Measurements from ENCODE around the gene CA5A.

Gene CA5A

DNA sequence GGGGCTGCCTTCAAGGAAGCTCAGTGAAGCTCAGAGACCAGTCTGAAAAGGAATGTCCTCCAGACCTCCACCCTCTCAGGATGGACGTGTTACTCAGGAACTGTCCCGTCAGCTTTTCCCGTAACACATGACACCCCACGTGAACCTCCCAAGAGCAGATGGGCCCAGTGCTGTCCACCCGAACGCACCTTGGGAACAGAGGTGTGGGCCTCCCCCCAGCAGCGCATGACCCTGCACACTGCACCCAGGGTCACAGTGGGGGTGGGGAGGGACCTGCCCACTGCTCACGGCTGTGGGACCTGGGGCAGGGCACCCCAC, 88.9 kb downstream of the CA5A start:
- DNase-seq = no peak

DNA sequence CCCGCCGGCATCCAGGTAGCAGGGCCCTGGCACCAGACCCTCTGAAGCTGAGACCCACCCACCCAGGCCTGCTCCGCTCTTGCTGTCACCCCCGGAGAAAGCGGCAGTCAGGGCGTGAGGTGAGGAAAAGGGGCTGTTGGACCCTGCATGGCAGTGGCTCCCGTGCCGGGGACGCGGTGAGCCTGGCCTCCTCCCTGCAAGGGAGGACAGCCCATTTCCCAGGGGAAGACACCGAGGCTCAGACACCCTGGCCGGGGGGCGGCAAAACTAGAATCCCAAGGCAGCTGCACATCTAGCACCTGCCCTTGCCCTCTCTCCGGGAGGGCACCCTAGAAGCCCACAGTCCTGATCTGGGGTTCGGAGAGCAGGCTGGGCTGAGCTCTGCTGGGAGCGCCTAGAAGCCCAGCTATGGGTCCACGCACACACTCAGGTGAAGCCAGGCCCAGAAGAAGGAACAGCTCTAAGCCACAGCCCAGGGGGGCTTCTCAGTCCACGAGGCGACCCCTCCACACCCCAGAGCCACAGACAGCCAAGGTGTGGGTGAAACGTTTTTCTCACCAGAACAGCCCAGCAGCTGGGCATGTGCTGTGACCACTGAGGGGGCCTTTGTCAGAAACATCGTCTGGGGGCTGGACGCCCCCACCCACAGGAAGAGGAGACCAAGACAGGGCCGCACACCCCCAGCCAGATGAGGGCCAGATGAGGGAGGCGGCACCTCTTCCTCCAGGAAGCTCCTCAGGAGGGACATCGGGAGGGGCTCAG, 89.4 kb downstream of the CA5A start:
- DNase-seq = no peak

DNA sequence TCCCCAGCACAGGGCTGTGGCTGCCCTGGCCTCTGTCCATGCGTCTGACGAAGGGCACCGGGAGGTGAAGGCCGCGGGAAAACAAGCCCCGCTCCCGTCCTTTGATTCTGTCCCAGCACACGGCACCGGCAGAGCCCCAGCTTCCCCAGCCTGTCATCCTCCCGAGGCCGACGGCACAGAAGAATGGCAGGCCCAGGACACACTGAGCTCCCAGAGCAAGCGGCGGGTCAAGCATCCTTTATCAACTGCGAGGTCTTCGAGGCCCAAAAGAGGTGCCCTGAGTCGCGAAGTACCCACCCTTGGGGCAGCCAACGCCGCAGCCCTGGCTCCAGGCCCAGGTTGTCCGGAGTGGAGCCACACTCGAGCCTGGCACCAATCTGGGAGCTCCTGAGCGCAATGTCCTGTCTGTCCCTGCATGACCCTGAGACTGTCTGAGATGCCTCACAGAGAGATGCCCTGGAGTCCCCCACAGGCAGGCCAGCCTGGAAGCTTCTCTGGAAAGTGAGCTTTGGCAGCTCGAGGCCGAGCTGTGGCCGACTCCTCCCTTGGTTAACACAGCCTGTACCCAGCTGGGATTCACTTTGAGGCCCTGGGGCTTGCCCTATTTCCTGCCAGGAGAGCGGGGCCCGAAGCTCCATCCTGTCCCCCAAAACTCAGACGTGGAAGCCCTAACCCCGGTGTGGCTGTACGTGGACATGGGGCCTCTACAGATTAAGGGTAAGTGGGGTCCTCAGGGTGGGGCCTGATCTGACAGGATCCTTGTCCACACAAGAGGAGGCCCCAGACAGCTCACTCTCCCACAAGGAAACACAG, 90.3 kb downstream of the CA5A start:
- no peak for DNase-seq

DNA sequence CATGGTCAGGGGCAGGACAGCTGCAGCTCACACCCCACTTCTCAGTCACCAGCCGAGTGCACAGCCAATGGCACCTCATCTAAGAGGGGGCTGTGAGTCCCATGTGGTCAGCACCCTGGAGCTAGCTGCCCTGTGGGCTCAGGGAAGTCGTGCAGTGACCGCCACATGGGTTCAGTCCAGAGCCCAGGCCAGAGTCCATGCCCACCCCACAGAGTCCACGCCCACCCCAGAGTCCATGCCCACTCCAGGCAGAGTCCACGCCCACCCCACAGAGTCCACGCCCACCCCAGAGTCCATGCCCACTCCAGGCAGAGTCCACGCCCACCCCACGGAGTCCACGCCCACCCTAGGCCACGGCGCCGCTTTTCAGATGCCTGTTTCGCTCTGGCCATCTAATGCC, 91.1 kb downstream of the CA5A start:
- no peak for DNase-seq

DNA sequence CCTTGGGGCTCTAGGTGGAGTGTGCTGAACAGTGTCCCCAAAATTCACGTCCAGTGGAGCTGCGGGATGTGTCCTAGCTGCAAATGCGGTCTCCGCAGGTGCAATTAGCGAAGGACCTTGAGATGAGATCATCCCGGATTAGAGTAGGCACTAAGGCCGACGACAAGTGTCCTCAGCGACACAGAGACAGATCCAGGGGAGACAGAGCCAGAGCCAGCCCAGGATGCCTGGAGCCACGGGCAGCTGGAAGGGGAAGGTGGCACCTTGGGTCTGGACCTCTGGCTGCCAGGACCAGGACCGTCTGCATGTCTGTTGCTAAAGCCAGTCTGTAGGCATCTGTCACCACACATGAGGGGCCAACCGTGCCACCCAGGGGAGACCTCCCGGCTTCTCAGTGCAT, 91.5 kb downstream of the CA5A start:
- DNase-seq = no peak

DNA sequence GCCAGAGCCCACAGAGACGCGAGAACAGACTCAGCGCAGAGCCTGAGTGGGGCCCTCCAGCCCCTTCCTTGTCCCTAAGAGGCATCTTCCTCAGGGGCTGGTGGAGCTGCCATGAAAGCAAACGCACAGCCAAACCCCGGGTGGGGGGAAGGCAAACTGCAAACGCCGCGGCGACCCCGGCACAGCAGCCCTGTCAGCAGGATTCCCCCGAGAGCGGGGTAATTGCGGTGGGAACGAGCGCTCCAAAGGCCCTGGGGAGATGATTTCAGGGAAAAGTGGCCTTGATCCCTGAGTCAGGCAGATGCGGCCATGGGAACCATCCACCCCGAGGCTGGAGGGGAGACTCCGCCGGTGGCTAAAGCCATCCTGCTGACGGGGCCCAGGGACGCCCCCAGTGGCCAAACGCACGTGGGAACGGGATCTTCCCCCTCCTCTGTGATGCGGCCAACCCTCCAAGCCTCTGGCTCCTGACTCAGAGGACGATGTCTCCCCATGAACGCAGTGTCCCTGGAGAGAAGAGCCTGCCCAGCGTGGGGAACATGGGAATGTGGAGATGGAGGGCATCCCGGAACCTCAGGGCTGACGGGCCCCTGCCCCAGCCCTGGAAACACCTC, 92.1 kb downstream of the CA5A start:
- no peak for DNase-seq

DNA sequence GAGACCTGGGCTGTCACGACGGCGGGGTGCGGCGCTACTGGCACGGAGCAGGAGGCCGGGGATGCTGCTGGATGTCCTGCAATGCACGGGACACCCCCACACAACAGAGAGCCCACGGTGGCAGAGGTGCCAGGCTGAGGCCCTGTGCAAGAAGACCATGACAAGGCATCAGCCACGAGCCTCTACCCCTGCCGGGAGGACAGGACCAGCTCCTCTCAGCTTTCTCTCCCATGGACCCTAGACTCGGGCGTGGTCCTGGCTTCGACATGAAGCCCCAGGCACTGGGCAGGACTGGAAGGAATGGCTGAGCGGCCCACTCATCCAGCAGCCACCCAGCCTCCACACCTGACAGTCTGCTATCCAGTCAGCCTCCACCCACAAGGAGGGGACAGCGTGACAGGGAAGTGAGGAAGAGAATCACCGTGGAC, 92.6 kb downstream of the CA5A start:
- DNase-seq = no peak

DNA sequence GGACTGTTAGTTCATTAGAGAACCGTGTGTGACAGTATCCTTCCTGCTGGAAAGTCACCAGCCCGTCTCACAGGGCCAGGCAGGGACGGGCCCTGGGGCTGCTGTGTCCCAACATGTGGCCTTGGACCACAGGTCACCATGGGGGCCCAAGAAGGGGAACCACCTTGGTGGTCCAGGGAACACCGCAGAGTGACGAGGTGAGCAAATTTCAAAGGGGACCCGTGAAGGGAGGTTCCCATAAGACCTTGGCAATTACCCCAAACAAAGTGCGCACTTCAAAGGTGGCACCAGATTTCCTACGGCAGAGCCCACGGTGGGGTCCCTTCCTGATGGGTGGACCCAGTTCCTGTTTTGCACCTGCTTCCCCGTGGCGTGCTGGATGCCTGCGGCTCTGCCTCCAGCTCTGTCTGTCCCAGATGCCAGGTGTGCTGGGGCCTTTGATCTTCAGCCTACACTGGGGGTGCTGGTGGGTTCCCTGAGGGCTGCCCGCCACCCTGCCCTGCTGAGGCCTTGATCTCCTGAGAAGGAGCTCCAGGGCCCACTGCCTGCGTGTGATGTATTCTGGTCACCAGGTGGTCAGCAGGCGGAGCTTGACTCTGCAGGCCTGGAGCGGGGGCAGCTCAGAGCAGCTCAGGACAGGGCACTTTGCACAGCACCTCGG, 94.0 kb downstream of the CA5A start:
- DNase-seq = no peak

DNA sequence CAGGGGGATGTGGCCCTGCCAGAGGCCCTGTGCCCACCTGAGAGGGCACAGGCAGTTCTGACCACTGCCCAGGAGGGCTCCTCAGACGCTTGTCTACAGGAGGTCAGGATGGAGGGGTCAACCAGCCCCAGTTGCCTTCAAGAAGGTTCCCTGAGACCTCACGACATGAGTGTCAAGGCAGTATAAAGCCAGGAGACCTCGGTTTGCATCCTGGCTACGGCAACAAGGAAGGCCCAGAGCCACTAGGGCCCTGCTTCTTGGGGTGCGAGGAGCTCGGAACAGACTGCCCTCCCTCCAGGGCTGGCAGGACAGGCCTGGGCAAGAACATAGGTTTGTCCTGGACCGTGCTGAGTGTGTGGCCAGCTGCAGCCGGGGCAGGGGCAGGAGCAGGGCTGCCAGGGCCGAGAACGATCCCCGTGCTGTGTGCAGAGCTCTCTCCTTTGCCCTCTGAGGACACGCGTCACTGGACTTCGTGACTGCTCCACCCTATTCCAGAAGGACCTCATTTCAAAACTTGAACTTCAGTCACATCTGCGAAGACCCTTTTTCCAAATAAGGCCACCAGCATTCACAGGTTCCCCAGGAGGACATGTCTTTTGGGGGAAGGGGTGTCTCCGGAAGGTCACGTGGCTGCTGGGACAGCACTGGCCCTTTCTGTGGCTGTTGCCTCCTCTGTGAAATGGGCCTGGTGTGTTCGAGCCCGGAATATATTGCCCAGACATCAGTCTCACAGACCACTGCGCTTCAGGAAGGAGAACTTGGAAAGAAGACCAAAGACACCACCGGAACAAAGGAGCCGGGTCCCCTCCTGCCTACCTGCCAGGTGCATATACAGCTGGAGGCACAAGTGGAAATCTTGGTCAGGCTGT, 94.8 kb downstream of the CA5A start:
- DNase-seq = no peak

DNA sequence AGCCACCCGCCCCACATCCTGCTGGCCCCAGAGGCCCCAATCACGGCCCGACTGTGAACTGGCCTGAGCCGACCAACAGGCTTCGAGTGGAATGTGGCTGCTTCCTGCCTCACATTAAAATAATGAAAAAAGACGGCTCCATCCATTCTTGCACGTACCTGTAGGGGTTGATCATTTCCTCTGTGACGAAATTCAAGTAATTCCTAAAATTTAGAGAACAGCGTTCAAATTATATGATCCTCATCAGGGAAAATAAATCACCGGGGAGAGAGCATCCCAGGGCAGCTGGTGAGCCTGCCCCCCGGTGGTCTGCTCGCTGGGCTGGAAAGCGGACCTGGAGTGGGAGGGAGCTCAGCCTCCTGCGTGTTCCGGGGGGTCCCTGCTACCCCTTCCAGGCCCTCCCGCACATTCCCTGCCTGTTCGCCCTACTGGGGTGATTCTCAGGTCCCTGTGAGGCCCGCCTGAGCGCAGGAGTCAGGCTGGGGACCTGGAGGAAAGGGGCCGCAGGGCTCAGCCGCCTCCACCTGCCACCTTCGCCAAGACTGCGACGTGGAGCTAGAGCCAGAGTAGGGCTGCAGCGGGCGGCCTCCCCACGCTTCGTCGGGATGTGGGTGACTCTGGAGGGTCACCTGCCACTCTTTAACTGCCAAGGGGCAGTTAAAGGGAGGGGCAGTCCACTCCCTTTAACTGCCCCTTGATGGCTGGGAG, 95.9 kb downstream of the CA5A start:
- DNase-seq = no peak

DNA sequence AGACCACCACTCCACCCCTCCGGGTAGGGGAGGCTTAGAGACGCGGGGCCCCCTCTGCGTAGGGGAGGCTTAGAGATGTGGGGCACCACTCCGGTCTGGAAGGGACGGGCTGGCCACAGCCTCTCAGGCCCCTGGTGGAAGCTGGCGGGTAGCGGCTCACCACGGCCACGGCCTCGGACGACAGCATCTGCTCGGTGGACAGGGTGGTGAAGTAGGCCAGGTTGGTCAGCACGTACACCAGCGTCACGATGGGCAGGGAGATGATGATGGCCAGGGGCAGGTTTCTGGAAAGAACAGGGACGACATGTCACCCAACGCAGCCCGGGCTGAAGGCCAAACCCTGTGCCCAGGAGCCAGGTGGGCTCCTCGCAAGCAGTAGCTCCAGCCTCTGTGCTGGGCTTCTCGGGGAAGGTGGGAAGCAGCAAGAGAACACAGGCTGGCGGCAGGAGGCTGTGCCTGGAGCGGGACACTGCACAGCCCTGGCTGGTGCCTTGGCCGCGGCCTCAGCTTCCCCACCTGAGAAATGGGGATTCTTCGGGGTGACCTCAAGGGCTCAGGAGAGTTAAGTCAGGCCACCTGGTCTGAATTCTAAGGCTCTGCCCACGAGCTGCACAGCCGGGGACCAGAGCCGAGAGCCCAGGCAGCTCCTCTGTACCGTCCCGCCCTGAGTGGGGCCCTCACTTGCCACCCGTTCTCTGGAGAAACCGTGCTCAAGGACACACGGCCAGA, 96.6 kb downstream of the CA5A start:
- DNase-seq = no peak

DNA sequence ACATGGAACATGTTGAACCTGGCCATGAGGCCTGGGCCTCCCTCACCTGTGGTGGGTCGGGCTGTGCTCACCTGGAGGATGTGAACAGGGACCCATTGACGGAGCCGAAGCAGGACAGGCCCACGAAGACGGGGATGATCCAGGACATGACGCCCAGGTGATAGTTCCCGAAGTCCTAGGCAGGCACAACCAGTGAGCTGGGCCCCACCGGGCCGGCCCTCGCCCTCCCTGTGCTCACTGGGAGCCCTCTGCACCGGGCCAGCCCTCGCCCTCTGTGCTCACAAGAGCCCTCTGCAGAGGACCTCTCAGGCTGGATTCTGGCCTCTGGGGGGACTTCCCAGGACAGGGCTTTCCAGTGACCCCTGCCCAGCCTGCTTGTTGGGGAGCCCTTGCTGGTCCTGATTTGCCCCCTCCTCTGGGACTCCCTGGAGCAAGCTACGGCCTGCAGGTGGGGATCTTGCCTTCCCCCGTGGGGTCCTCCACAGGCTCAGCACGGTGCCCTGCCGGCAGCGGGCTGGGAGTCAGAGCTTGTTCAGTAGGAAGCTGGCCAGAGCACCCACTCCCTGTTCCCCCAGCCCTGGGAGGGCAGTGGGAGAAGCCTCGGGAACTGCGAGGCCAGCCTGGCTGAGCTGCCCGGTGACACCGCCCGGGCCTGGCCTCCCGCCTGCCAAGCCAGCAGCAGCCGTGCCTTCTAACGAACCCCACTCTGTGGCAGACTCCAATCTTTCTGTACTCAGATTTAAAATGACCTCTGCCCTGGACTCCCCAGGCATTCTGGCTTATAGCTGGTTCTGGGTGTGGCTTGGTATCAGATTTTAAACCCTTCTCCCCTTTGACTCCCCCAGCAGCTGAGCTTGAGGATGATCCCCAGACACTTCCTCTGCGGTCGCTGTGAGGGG, 97.4 kb downstream of the CA5A start:
- DNase-seq = no peak
